HL-60 (cell line): ENCODE data around the gene HIGD1A.

Experiments
- DNase-seq, 2 experiments: peaks; one replicate each; pipeline ENCODE4 v3.0.0-alpha.2; 2010 to 2020; ENCODE audit warnings: low read depth in 1 of 2, low spot score in 1 of 2
- H3K27ac ChIP-seq: fragments of 250-450 bp; sonication (Bioruptor Pico); replicated peaks from 2 replicates; pipeline ENCODE4 v1.5.1; 2020; ENCODE audit warnings: mild to moderate bottlenecking, moderate library complexity
- H3K27me3 ChIP-seq: fragments of 250-450 bp; sonication (Bioruptor Pico); 2 replicates; pipeline ENCODE4 v1.5.1; 2021; ENCODE audit warnings: mild to moderate bottlenecking, moderate library complexity; ENCODE audit not compliant: insufficient read depth, poor library complexity, severe bottlenecking
- H3K4me3 ChIP-seq: replicated peaks from 2 replicates; pipeline ENCODE4 v1.5.1; 2011; ENCODE audit warnings: mild to moderate bottlenecking, control low read depth, low read length; ENCODE audit not compliant: insufficient read depth
- CTCF ChIP-seq: IDR thresholded peaks from one replicate; pipeline ENCODE4 v1.5.1; 2011; ENCODE audit warnings: low read length, control low read depth, inconsistent platforms; ENCODE audit not compliant: insufficient read depth
- GABPA ChIP-seq: IDR thresholded peaks from 2 replicates; pipeline ENCODE4 v1.6.1; 2012; ENCODE audit warnings: low read depth
- POLR2AphosphoS5 ChIP-seq: IDR thresholded peaks from 2 replicates; pipeline ENCODE4 v1.6.1; 2012; ENCODE audit warnings: low read depth
- REST ChIP-seq: IDR thresholded peaks from 2 replicates; pipeline ENCODE4 v1.6.1; 2012; ENCODE audit warnings: low read depth; ENCODE audit not compliant: insufficient replicate concordance
- SPI1 ChIP-seq: IDR thresholded peaks from 2 replicates; pipeline ENCODE4 v1.6.1; 2012; ENCODE audit warnings: low read depth, mild to moderate bottlenecking, borderline replicate concordance

The HIGD1A gene

GRCh38 chr3:42831321-42831713, 27.0 kb upstream of the HIGD1A start:
- TF ChIP-seq POLR2AphosphoS5 (no peak), CTCF (peak; percentile 70)
- H3K27ac ChIP-seq, result no peak overlapping the region
- DNase-seq, result peak; percentile 30 to 78
- H3K27me3 ChIP-seq, result no peaks in the 10 kb centered on the region
- H3K4me3 ChIP-seq, result no peak overlapping the region

DNA sequence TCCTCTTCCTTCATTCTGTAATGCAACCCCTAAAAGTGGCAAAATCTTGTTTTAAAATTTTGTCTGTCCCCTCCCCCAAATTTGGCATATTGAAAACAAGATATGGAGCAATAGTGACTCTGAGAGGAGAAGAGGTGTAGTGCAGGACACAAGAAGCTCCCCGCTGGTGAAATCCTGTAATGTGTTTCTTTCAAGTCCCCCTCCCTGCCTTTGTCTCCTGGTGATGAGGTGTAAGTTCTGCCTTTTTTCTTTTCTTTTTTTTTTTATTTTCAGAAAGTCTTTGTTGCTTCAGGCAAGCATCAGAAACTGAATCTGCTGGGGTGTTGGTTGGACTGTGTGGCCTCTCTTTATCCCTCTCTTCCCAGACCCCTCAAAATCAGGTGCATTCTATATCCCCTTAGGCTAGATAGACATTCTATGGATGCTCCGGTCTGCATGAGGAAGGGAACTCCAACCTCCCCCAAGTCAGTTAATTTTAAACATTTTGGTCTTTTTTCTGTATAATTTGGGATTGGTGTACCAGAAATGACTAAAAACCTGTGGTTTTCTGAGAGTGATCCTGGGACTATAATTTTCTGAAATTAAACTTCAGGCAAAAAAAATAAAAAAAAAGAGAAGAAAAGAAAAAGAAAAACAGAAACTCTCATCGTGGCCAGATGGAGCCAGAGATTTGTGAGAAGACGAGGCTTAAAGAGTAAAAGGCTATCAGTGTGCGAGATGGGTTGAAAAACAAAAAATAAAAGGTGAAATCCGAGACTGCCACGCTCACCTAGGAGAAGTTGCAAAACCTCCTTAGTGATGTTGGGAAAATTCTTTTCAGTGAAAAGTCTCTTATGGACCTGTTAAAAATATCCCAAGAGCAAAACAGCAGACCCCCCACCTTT, 26.4 kb upstream of the HIGD1A start:
- DNase-seq, result peak; percentile 29
- Histone ChIP-seq H3K27me3 (no peaks in the 10 kb centered on the region), H3K4me3 (no peak overlapping the region), H3K27ac (no peak overlapping the region)
- TF ChIP-seq SPI1 (no peak), CTCF (no peak), REST (no peak), GABPA (no peak), POLR2AphosphoS5 (no peak)

- no peak for DNase-seq
- no peak overlapping the region for H3K4me3 ChIP-seq
- H3K27ac ChIP-seq, result no peak overlapping the region
- no peaks in the 10 kb centered on the region for H3K27me3 ChIP-seq
- TF ChIP-seq POLR2AphosphoS5 (no peak), CTCF (no peak), GABPA (no peak), SPI1 (no peak), REST (no peak)
Observed at GRCh38 chr3:42829628-42830436, 25.5 kb upstream of the HIGD1A start.
